Lower lobe of right lung (tissue), 2 donors: Measurements from ENCODE around the gene ATP8A1. TPM values are rescaled to one million over a fixed set of nuclear protein-coding genes. Genes with fewer than 3 reads are reported as not detected.
"Not testable (repeated sequence)": the region's sequence is repeated elsewhere in the genome, so short reads cannot be mapped to it uniquely, and the experiment has no call there.

Experiments used
- ATAC-seq, 2 donors: fragments of 200-7000 bp; cut with Tn5 transposase; one replicate each; pipeline ENCODE4 v1.9.1; 2020 to 2022; ENCODE audit warnings: mild to moderate bottlenecking in 2 of 2, moderate library complexity in 2 of 2
- DNase-seq: peaks from one replicate; pipeline ENCODE4 v3.0.0-alpha.2; 2020
- H3K27ac ChIP-seq: fragments of 200-600 bp; one replicate; pipeline ENCODE4 v1.8.0; 2022
- H3K27me3 ChIP-seq: fragments of 200-600 bp; one replicate; pipeline ENCODE4 v1.8.0; 2022; ENCODE audit warnings: low read depth
- H3K36me3 ChIP-seq: fragments of 200-600 bp; one replicate; pipeline ENCODE4 v1.8.0; 2022; ENCODE audit warnings: mild to moderate bottlenecking
- H3K4me1 ChIP-seq: fragments of 200-600 bp; one replicate; pipeline ENCODE4 v1.8.0; 2022
- H3K4me3 ChIP-seq: fragments of 200-600 bp; one replicate; pipeline ENCODE4 v1.8.0; 2022; ENCODE audit warnings: mild to moderate bottlenecking
- H3K9me3 ChIP-seq: fragments of 200-600 bp; one replicate; pipeline ENCODE4 v1.8.0; 2022
- CTCF ChIP-seq: fragments of 200-600 bp; IDR thresholded peaks from one replicate; pipeline ENCODE4 v1.8.0; 2022; ENCODE audit warnings: antibody characterized with exemption, mild to moderate bottlenecking
- intact Hi-C: fragments of 100-400 bp; cut with DNase I; formaldehyde crosslinking; loops from one replicate; pipeline ENCODE4 v1.11.0; 2022
- total RNA-seq: library from RNA; stranded (reverse); fragmentation: NEBNext Ultra II Directional; extraction: Animal tissue kit (Norgen Biotek cat#: 25700); gene quantifications from one replicate; pipeline ENCODE4 v1.2.1, GENCODE V29; 2021
- donor health status: DM: no; HTN: yes; CAD: no; lungs with severe emphysema.

Gene ATP8A1
- total RNA-seq, 1 donor from 2014 or later: 84.7 TPM

- intact Hi-C loops: no loop called here
- no peak for TF ChIP-seq CTCF
- Histone ChIP-seq H3K9me3 (no peaks in the 10 kb centered on the region), H3K27ac (no peak overlapping the region), H3K4me3 (no peak overlapping the region), H3K27me3 (no peaks in the 10 kb centered on the region), H3K4me1 (no peaks in the 10 kb centered on the region), H3K36me3 (no peaks in the 10 kb centered on the region)
- no peak for DNase-seq
- no peak for ATAC-seq
Measured at GRCh38 chr4:42489095-42489494, 167.8 kb downstream of the ATP8A1 start.

- H3K27me3 ChIP-seq: no peaks in the 10 kb centered on the region
- H3K4me1 ChIP-seq: no peaks in the 10 kb centered on the region
- H3K27ac ChIP-seq: no peak overlapping the region
- ATAC-seq: no peak
- no peak overlapping the region for H3K4me3 ChIP-seq
- no peaks in the 10 kb centered on the region for H3K36me3 ChIP-seq
- H3K9me3 ChIP-seq: no peaks in the 10 kb centered on the region
- no peak for DNase-seq
- intact Hi-C loops: no loop called here
- no peak for TF ChIP-seq CTCF
Measured at GRCh38 chr4:42488554-42488953, 168.4 kb downstream of the ATP8A1 start.

- DNase-seq (no peak), ATAC-seq (no peak)
- H3K36me3 ChIP-seq: no peaks in the 10 kb centered on the region
- no peaks in the 10 kb centered on the region for H3K27me3 ChIP-seq
- H3K4me1 ChIP-seq: no peaks in the 10 kb centered on the region
- H3K27ac ChIP-seq: no peak overlapping the region
- no peak for TF ChIP-seq CTCF
- H3K9me3 ChIP-seq: no peaks in the 10 kb centered on the region
- intact Hi-C loops: no loop called here
- H3K4me3 ChIP-seq: no peak overlapping the region
Measured at GRCh38 chr4:42488114-42488513, 168.8 kb downstream of the ATP8A1 start.

GRCh38 chr4:42487230-42487629 lies 169.7 kb downstream of the ATP8A1 start:
- intact Hi-C loops: no loop called here
- no peak for TF ChIP-seq CTCF
- H3K4me3 ChIP-seq: no peak overlapping the region

GRCh38 chr4:42486156-42486555 lies 170.7 kb downstream of the ATP8A1 start:
- H3K4me1 ChIP-seq, H3K4me3 ChIP-seq, ATAC-seq, H3K9me3 ChIP-seq, intact Hi-C loops, H3K27me3 ChIP-seq, H3K36me3 ChIP-seq, H3K27ac ChIP-seq, DNase-seq: not testable (repeated sequence)

More at GRCh38 chr4:42487230-42487629, 169.7 kb downstream of the ATP8A1 start:
- DNase-seq (no peak), ATAC-seq (no peak)
- no peak overlapping the region for H3K27ac ChIP-seq
- no peaks in the 10 kb centered on the region for H3K36me3 ChIP-seq
- no peaks in the 10 kb centered on the region for H3K9me3 ChIP-seq
- H3K27me3 ChIP-seq: no peaks in the 10 kb centered on the region
- H3K4me1 ChIP-seq: no peaks in the 10 kb centered on the region

- Histone ChIP-seq H3K4me1 (no peaks in the 10 kb centered on the region), H3K27ac (no peak overlapping the region), H3K36me3 (no peaks in the 10 kb centered on the region), H3K27me3 (no peaks in the 10 kb centered on the region), H3K4me3 (no peak overlapping the region), H3K9me3 (no peaks in the 10 kb centered on the region)
- ATAC-seq (no peak), DNase-seq (no peak)
- TF ChIP-seq CTCF: no peak
- intact Hi-C loops: no loop called here
Measured at GRCh38 chr4:42484630-42485029, 172.3 kb downstream of the ATP8A1 start.
